NCI-H1694 (cell line): ENCODE data around the gene ANKS1B.
"Not testable (repeated sequence)": the region's sequence is repeated elsewhere in the genome, so short reads cannot be mapped to it uniquely, and the experiment has no call there.

Source experiments
- DNase-seq: peaks from one replicate; lab custom pipeline; 2025; lab: John Stamatoyannopoulos, UW

Gene ANKS1B

GRCh38 chr12:99704458-99704857, 280.3 kb downstream of the ANKS1B start:
- no peak for DNase-seq

- no peak for DNase-seq
Measured at GRCh38 chr12:99704036-99704435, 280.7 kb downstream of the ANKS1B start.

- no peak for DNase-seq
Measured at GRCh38 chr12:99700032-99700431, 284.7 kb downstream of the ANKS1B start.

GRCh38 chr12:99695050-99695449, 289.7 kb downstream of the ANKS1B start:
- no peak for DNase-seq

- no peak for DNase-seq
Measured at GRCh38 chr12:99686142-99686541, 298.6 kb downstream of the ANKS1B start.

DNA sequence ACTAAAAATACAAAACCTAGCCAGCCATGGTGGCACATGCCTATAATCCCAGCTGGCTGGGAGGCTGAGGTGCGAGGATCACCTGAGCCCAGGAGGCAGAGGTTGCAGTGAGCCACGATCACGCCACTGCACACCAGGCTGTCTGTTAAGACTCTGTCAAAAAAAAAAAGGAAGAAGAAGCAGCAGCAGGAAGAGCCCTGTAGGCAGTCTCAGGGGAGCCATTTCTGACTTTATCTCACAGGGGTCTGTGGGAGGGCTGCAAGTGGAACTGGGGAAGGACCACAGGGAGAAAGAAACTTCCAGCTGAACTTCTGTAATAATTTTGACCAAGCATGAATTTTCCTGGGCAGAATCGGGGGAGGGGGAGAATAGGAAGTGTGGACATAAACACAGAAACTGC, 304.5 kb downstream of the ANKS1B start:
- DNase-seq, result no peak

DNA sequence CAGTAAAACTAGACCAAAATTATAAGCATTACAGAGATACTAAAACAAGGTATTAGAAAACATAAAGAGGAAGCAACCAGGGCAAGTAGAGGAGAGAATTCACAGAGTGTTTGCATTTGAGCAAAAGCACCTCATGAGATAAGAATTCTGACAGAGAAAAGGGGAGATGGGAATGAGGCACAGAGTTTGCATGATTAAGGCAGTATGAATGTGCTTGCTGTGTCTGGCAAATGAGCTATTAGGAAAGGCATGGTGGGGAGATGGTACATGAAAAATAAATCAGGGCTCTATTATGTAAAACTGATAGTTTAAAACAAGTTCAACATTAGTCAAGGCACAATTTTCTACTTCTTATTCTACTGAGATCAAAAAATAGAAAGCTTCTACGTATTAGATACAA, 314.1 kb downstream of the ANKS1B start:
- DNase-seq, result no peak

GRCh38 chr12:99658671-99659349, 325.9 kb downstream of the ANKS1B start:
- DNase-seq, result no peak

GRCh38 chr12:99649551-99649950, 335.2 kb downstream of the ANKS1B start:
- no peak for DNase-seq

DNA sequence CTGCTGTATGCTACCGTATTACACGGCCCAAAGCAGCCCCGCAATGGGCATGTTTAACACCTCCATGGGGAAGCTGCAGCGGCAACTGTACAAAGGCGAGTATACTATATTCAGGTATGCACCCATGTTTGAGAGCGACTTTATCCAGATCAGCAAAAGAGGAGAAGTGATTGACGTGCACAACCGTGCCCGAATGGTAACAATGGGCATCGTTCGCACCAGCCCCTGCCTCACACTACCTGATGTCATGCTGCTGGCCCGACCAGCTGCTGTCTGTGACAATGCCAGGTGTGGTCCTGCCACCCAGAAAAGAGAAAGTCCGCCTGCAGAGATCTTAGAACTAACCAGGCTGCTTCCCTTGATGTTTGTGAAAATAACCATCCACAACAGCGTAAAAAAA, 336.6 kb downstream of the ANKS1B start:
- DNase-seq, result no peak

GRCh38 chr12:99647453-99647852, 337.3 kb downstream of the ANKS1B start, which contains the start of gene GARIN6:
Gene GARIN6 (plus strand): TSS chr12:99647753. CDS start chr12:99648175, 422 bp downstream.
- DNase-seq, result no peak

DNA sequence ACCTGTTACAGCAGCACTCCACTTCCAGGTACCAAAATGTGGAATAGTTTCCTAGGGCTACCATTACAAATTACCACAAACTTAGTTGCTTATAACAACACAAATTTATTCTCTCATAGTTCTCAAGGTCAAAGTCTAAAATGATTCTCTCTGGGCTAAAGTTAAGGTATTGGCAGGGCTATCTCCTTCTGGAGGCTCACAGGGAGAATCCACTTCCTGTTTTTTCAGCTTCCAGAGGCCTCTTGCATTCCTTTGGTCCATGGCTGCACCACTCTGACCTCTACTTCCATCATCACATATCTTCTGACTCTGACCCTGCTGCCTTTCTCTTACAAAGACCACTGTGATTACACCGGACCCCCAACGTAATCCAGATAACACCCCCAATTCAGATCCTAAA, 340.1 kb downstream of the ANKS1B start:
- DNase-seq, result no peak

DNA sequence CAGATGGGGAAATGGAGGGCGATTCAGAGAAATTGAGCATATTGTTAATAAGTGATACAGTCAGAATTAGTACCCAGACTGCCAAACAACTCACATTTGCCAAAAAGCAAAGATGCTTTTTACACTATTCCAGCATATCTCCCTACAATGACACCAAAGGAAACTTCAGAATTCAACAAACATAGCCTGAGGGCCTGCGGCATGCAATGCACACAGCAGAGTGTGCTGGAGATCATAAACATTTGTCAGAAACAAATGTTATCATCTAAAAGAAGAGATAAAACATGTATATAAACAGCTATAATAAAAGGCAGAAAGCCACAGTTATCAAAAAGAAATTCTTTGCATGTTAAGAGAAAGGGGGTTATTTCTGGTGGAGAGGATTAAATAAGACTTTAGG, 357.3 kb downstream of the ANKS1B start:
- DNase-seq, result no peak

DNA sequence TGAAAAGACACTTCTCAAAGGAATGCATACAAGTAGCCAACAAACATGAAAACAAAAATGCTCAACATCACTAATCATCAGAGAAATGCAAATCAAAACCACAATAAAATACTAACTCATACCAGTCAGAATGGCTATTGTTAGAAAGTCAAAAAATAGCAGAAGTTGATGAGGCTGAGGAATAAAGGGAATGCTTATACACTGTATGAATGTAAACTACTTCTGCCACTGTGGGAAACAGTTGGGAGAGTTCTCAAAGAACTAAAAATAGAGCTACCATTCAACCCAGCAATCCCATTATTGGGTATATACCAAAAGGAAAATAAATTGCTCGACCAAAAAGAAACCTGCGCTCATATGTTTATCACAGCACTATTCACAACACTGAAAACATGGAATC, 360.1 kb downstream of the ANKS1B start:
- not testable (repeated sequence) for DNase-seq

DNA sequence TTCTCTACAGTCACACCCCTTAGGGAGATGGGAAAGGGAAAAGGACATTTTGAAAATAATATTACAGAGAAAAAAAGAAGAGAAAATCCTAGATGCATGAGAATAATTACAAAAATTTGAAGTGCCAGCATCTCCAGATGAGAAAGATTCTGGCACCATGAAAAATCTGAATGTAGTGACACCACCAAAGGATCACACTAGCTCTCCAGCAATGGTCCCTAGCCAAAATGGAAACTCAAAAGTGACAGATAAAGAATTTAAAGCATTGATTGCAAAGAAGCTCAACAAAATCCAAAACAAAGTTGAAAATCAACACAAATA, 364.6 kb downstream of the ANKS1B start:
- DNase-seq, result no peak

- peak; percentile 11 for DNase-seq
Measured at GRCh38 chr12:99619389-99620158, 365.2 kb downstream of the ANKS1B start.

GRCh38 chr12:99618657-99619056, 366.1 kb downstream of the ANKS1B start:
- no peak for DNase-seq

DNA sequence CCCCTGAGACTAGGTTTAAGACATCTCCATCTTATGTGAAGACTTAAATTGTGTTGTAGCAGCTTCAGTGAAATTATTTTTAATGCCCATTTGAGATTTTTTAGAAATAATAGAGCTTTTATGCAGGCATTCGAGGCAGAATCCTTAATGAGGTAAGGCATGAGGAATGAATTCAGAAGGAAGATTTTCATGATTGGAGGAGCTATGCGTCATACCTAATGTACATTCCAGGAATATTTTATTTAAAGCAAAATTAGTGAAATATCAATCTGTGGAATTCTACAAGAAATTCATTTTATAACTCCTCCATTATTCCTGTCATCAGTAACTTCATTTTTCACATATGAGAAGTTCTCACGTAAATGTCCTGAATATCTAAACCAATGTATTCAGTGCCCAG, 373.1 kb downstream of the ANKS1B start:
- DNase-seq, result no peak

DNA sequence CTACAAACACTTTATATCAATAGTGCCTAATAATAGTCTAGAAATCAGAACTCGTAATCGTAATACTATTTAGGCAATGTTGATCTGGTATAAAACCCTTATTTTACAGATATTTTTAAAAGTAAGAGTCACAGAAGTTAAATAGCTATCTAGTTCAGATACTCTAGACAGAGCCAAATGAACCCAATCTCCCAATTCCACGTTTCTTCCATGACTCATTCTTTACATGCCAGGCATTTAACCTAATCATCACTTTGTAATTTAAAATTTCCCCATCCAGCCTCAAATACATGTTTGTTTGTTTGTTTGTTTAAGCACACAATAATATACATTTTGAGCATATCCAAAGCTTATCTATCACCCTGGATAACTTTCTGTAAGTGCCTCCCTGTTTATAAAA, 373.6 kb downstream of the ANKS1B start:
- DNase-seq, result no peak

DNA sequence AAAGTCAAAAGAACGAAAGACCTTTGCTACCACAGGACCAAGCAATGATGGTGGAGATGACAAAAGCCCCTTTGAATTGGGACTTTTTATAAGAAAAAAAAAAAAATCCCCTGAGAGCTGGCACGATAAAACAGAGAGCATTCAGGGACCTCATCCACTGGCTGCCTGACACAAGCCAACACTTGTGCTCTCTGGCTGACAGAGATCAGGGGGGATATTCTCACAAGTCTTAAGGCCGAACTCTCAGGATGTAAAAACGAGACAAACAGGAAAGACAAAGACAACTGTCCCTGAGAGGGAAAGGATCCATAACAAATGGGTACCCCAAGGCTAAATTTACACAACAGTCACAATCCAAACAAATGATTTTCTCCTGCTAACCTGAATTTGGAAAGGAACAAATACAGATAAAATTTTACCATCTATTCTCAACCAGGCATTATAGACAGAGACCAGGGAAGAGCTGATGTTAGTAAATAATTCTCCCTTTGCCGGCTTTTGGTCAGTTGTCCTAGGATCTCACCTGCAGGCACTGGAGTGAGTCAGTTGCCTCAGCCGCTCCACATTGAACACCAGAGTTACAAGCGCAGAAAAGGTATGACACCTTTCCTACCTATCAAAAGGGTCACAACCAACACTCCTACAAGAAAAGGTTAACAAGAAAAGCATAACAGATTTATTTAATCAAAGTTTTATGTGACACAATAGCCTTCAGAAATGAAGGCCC, 375.1 kb downstream of the ANKS1B start:
- no peak for DNase-seq

DNA sequence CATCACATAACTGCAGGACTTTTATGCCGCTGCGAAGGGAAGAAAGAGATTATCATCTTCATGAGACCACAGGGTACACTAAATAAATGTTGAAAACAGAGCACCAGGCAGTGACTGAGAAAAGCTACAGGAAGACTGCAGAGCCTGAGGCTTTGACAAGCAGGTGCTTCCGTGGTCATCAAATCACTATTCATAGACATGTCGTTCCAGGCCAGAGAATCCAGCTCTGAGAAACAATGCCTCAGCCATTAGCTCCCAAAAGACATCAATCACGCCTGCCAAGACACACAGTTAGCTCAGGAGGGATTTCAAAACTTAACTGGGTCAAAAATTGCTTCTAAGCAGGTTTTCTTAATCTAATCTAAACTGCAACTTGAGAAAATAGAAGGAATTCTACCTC, 384.3 kb downstream of the ANKS1B start:
- DNase-seq, result no peak

DNA sequence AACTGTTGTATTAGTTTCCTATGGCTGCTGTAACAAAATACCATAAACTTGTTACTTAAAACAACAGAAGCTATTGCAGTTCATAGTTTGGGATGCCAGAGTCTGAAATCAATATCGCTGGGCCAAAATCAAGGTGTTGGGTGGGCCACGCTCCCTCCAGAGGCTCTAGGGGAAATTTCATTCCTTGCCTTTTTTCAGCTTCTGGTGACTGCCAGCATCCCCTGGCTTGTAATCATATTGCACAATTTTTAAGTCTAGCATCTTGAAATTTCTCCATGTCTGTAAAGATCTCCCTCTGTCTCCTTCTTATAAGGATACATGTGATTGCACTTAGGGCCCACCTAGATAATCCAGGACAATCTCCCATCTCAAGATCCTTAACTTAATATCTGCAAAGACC, 386.0 kb downstream of the ANKS1B start:
- DNase-seq, result no peak

- no peak for DNase-seq
Measured at GRCh38 chr12:99596762-99597161, 388.0 kb downstream of the ANKS1B start.
